ENCODE data around the gene ZDHHC1. TPM values are rescaled to one million over a fixed set of nuclear protein-coding genes. Genes with fewer than 3 reads are reported as not detected.
"Not testable (repeated sequence)": the region's sequence is repeated elsewhere in the genome, so short reads cannot be mapped to it uniquely, and the experiment has no call there.

ZDHHC1 gene
- total RNA-seq, 2 donors from 2014 or later: 20.3 to 69.8 TPM

DNA sequence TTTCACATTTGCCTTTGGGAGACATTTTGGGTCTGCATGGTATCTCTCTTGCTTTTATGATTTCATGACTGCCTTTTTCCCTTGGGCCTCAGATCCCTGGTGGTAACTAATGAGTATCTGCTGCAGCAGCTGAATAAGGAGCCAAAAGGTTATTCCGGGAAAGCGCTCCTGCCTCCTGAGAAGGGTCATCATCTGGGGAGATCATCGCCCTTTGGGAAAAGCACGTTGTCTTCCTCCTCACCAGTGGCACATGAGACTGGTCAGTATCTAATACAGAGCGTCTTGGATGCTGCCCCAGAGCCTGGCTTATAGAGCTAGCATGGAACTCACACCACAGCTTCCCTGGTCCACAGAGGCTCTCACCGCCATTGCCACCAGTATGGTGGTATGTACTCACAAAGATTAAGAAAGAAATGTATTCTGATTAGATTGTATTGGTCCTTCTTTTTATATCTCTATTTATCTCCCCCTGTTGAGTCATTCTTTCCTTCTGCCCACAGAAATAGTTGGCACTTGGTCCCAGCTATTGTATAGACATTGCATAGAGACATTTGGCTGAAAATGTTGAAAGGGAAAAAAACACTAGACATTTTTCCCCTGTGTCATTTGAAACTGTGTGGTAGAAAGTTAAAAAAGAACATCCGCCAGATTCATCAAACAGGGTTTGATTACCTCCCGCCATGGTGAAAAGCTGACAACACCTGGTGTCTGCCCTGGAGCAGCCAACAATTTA, 31.3 kb downstream of the ZDHHC1 start:
- intact Hi-C loops (cut with DNase I): no loop called here
- no peak for DNase-seq (ENCODE audit: low spot score)

DNA sequence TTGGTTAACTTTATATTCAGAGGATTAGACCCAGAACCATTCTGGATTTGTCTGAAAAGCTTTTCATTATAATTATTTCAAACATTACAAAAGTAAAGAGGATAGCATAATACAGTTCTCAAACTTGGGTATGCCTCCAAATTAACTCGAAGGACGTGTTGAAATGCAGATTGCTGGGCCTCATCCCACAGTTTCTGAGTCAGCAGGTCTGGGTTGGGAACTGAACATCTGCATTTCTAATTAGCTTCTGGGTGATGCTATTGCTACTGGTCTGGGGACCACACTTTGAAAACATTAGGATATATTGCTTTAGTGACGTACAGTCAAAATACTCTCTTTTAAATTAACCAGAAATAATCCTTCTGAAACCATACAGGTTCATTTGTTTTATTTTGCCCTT, 33.0 kb downstream of the ZDHHC1 start:
- no peak overlapping the region for H3K27ac ChIP-seq
- DNase-seq (ENCODE audit: low spot score): no peak
- no peak for TF ChIP-seq POLR2AphosphoS5 (IDR thresholded peaks at IDR 0.05)
- TF ChIP-seq POLR2A (IDR thresholded peaks at IDR 0.05): no peak
- TF ChIP-seq, protein P1, sequence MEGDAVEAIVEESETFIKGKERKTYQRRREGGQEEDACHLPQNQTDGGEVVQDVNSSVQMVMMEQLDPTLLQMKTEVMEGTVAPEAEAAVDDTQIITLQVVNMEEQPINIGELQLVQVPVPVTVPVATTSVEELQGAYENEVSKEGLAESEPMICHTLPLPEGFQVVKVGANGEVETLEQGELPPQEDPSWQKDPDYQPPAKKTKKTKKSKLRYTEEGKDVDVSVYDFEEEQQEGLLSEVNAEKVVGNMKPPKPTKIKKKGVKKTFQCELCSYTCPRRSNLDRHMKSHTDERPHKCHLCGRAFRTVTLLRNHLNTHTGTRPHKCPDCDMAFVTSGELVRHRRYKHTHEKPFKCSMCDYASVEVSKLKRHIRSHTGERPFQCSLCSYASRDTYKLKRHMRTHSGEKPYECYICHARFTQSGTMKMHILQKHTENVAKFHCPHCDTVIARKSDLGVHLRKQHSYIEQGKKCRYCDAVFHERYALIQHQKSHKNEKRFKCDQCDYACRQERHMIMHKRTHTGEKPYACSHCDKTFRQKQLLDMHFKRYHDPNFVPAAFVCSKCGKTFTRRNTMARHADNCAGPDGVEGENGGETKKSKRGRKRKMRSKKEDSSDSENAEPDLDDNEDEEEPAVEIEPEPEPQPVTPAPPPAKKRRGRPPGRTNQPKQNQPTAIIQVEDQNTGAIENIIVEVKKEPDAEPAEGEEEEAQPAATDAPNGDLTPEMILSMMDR (IDR thresholded peaks at IDR 0.05): no peak
- H3K27me3 ChIP-seq (replicated peaks; ENCODE audit: insufficient read depth): no peaks in the 10 kb centered on the region
- H3K36me3 ChIP-seq: no peaks in the 10 kb centered on the region
- WGBS: 98% methylated on average over 3 of the region's 3 CpGs
- intact Hi-C loops (cut with DNase I): no loop called here
- H3K9me3 ChIP-seq: no peaks in the 10 kb centered on the region
- no peaks in the 10 kb centered on the region for H3K4me1 ChIP-seq (replicated peaks)
- no peak overlapping the region for H3K4me3 ChIP-seq

More for the DNA sequence above, 31.3 kb downstream of the ZDHHC1 start:
- no peaks in the 10 kb centered on the region for H3K27me3 ChIP-seq (replicated peaks; ENCODE audit: insufficient read depth)
- 83% methylated on average over 8 of the region's 8 CpGs for WGBS
- H3K4me3 ChIP-seq: no peak overlapping the region
- no peaks in the 10 kb centered on the region for H3K36me3 ChIP-seq
- H3K9me3 ChIP-seq: no peaks in the 10 kb centered on the region
- TF ChIP-seq POLR2AphosphoS5 (IDR thresholded peaks at IDR 0.05) (no peak), POLR2A (IDR thresholded peaks at IDR 0.05) (no peak)
- no peaks in the 10 kb centered on the region for H3K4me1 ChIP-seq (replicated peaks)
- H3K27ac ChIP-seq: no peak overlapping the region

DNA sequence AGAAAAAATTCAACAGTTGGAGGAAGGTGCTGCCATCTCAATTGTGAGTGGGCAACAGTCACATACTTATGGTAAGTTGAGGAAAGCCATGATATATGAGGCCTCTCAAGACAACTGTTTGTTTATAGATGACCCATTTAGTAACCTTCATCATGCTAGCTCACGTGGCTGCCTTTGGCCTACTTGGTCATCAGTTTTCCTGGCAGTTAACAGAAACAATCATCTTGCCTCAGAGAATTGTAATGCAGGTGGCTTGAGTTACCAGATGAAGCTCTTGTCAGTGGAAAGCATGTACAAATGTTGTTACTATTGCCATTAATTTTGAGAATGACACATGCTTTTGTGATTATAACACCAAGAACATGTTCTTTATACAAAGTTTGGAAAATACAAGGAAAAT, 37.6 kb downstream of the ZDHHC1 start:
- no peak overlapping the region for H3K27ac ChIP-seq
- no peaks in the 10 kb centered on the region for H3K27me3 ChIP-seq (replicated peaks; ENCODE audit: insufficient read depth)
- no peak for DNase-seq (ENCODE audit: low spot score)
- TF ChIP-seq POLR2AphosphoS5 (IDR thresholded peaks at IDR 0.05): no peak
- no peak for TF ChIP-seq POLR2A (IDR thresholded peaks at IDR 0.05)
- TF ChIP-seq, protein P1 (IDR thresholded peaks at IDR 0.05): no peak
- intact Hi-C loops (cut with DNase I): no loop called here
- 83% methylated on average over 1 of the region's 1 CpG for WGBS
- H3K4me3 ChIP-seq: no peak overlapping the region
- no peaks in the 10 kb centered on the region for H3K4me1 ChIP-seq (replicated peaks)
- no peaks in the 10 kb centered on the region for H3K36me3 ChIP-seq
- no peaks in the 10 kb centered on the region for H3K9me3 ChIP-seq

DNA sequence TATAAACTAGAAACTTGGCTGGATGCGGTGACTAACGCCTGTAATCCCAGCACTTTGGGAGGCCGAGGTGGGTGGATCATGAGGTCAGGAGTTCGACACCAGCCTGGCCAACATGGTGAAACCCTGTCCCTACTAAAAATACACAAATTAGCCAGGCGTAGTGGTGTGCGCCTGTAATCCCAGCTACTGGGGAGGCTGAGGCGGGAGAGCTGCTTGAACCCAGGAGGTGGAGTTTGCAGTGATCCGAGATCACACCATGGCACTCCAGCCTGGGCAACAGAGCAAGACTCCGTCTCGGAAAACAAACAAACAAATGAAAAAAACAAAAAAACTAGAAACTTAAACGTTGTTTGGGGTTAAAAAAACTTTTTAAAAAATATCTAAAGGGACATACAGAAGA, 40.3 kb downstream of the ZDHHC1 start:
- H3K27me3 ChIP-seq (replicated peaks; ENCODE audit: insufficient read depth); DNase-seq (ENCODE audit: low spot score); H3K36me3 ChIP-seq; H3K9me3 ChIP-seq; H3K4me1 ChIP-seq (replicated peaks); H3K4me3 ChIP-seq; intact Hi-C loops (cut with DNase I); H3K27ac ChIP-seq: not testable (repeated sequence)
- WGBS: 91% methylated on average over 11 of the region's 11 CpGs

DNA sequence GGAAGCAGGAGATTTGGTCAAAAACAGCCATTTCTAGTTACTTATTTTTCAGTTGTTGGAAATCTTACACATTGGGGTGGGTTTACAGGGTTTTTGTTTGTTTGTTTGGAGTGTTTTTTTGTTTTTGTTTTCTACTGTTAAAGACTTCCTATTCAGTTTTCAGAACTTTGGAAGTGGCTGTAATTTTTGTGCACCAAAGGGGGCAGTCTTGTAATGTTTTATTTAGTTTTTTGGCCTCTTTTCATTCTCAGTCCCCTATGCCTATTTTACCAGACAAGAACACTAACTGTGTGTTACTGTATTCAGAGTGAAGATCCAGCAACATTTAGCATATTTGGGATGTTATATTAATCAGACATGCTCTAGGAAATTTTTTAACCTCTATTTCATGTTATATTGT, 43.6 kb downstream of the ZDHHC1 start:
- Histone ChIP-seq H3K4me3 (no peak overlapping the region), H3K36me3 (no peaks in the 10 kb centered on the region), H3K9me3 (no peaks in the 10 kb centered on the region), H3K27me3 (replicated peaks; ENCODE audit: insufficient read depth) (no peaks in the 10 kb centered on the region), H3K27ac (no peak overlapping the region), H3K4me1 (replicated peaks) (no peaks in the 10 kb centered on the region)
- no peak for TF ChIP-seq POLR2AphosphoS5 (IDR thresholded peaks at IDR 0.05)
- TF ChIP-seq, protein P1 (IDR thresholded peaks at IDR 0.05): peak in 2 of 4 experiments; percentile 36 to 53
- no peak for DNase-seq (ENCODE audit: low spot score)
- intact Hi-C loops (cut with DNase I): no loop called here

DNA sequence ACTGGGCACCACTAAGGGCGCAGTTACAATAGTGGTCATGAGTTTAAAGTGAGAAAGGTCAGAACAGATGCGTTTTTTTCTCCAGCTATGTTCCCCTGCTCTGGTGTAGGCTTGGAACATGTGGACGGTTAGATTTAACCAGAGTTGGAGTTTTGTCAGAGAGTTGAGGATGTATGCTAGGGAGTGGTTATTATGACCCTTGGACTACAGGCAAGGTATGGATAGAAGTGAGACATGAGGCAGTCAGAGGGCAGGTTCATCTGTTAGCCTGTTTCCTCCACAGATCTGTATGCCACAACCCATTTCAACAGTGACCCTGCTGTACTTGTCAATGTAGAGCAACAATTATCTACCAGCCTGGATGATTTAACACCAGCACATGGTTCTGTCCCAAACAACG, 45.6 kb downstream of the ZDHHC1 start:
- H3K9me3 ChIP-seq: no peaks in the 10 kb centered on the region
- H3K27me3 ChIP-seq (replicated peaks; ENCODE audit: insufficient read depth): no peaks in the 10 kb centered on the region
- 94% methylated on average over 4 of the region's 4 CpGs for WGBS
- no peaks in the 10 kb centered on the region for H3K36me3 ChIP-seq
- TF ChIP-seq POLR2AphosphoS5 (IDR thresholded peaks at IDR 0.05): no peak
- TF ChIP-seq, protein P1 (IDR thresholded peaks at IDR 0.05): no peak
- no peak for TF ChIP-seq POLR2A (IDR thresholded peaks at IDR 0.05)
- no peak overlapping the region for H3K27ac ChIP-seq
- no peaks in the 10 kb centered on the region for H3K4me1 ChIP-seq (replicated peaks)
- no peak overlapping the region for H3K4me3 ChIP-seq
- intact Hi-C loops (cut with DNase I): no loop called here
- no peak for DNase-seq (ENCODE audit: low spot score)

All from prostate gland (tissue), 2 donors.